ENCODE measurements around the gene LOXL3. TPM values are rescaled to one million over a fixed set of nuclear protein-coding genes. Genes with fewer than 3 reads are reported as not detected.

Gene LOXL3
- total and polyA plus RNA-seq, 7 donors, result 0.62 to 2.3 (median 0.99) TPM

DNA sequence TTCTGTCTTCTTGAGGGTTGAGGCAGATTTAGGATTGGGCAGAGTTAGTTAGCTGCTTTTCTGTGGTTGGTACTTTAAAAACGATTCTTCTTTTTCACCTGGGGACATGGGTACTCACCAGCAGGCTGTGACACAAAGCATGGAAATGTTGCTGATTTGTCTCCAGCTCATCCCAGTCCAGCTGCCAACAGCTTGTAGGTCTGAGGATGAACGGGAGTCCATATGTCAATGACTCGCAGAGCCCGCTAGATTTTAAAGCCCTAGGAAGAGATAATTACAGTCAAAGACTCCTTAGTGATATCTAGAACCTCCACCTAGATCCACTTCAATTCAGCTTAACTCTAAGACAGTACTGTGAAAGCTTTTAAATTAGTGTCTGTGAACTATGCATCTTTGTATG lies 21.6 kb upstream of the LOXL3 start:
- WGBS, 3 donors, result 75 to 82% (median 80%) methylated on average over 4 of the region's 4 CpGs
- Histone ChIP-seq H3K36me3 (ENCODE audit: insufficient read depth in 1 of 2, low read depth in 1 of 2) (no peaks in the 10 kb centered on the region), H3K27me3 (ENCODE audit: insufficient read depth in 3 of 3, low read length in 2 of 3) (peaks cover 0 to 8% (median 0%) of the 10 kb centered on the region in 3 donors), H3K9me3 (no peaks in the 10 kb centered on the region), H3K4me3 (no peak overlapping the region), H3K27ac (no peak overlapping the region), H3K4me1 (no peaks in the 10 kb centered on the region)
- TF ChIP-seq, protein P1, sequence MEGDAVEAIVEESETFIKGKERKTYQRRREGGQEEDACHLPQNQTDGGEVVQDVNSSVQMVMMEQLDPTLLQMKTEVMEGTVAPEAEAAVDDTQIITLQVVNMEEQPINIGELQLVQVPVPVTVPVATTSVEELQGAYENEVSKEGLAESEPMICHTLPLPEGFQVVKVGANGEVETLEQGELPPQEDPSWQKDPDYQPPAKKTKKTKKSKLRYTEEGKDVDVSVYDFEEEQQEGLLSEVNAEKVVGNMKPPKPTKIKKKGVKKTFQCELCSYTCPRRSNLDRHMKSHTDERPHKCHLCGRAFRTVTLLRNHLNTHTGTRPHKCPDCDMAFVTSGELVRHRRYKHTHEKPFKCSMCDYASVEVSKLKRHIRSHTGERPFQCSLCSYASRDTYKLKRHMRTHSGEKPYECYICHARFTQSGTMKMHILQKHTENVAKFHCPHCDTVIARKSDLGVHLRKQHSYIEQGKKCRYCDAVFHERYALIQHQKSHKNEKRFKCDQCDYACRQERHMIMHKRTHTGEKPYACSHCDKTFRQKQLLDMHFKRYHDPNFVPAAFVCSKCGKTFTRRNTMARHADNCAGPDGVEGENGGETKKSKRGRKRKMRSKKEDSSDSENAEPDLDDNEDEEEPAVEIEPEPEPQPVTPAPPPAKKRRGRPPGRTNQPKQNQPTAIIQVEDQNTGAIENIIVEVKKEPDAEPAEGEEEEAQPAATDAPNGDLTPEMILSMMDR (IDR thresholded peaks at IDR 0.05), result no peak
- intact Hi-C loops (cut with DNase I), result no loop called here
- ATAC-seq (no peak), DNase-seq (no peak)

DNA sequence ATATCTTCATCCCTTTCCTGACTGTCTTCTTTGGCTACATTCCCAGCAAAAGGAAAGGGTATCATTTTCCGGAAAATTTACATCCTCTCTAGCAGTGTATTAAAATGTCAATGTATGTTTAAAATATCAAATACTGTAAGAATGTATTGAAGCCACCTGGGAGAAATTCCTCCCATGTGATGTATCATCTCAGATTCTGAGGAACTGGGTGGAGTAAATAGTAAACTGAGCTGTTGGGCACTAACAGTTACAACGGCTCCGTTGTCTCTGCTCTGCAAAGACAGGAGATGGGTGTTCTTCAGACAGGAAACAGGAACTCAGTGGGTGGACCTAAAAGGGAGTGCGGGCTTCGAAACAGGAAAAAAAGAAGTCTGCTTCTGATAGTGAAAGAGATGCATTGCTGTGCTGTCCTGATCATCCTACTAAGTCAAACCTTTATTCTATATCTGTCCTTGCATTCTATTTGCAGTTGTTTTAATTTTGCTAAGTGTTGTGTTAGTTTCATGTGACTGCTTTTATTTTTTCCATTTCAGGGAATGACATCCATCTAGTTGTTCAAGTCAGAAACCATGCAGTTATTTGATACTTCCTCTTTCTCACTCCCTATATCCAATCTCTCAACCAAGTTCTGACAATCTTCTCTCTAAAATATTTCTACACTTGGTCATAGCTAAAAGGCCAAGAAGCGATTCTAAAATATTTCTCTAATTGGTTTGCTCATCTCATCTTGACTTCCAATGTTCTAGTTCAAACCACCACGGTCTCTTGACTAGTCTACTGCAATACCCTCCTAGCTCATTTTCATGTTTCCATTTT lies 20.2 kb upstream of the LOXL3 start:
- H3K36me3 ChIP-seq (ENCODE audit: insufficient read depth in 1 of 2, low read depth in 1 of 2), result no peaks in the 10 kb centered on the region
- DNase-seq (no peak), ATAC-seq (no peak)
- H3K9me3 ChIP-seq, result no peaks in the 10 kb centered on the region
- WGBS, 3 donors, result 45 to 47% (median 45%) methylated on average over 7 of the region's 7 CpGs
- no peak overlapping the region for H3K4me3 ChIP-seq
- H3K27me3 ChIP-seq (ENCODE audit: insufficient read depth in 3 of 3, low read length in 2 of 3), result peaks cover 0 to 8% (median 2%) of the 10 kb centered on the region in 3 donors
- no peaks in the 10 kb centered on the region for H3K4me1 ChIP-seq
- intact Hi-C loops (cut with DNase I), result no loop called here
- H3K27ac ChIP-seq, result no peak overlapping the region
- TF ChIP-seq, protein P1 (IDR thresholded peaks at IDR 0.05), result no peak

DNA sequence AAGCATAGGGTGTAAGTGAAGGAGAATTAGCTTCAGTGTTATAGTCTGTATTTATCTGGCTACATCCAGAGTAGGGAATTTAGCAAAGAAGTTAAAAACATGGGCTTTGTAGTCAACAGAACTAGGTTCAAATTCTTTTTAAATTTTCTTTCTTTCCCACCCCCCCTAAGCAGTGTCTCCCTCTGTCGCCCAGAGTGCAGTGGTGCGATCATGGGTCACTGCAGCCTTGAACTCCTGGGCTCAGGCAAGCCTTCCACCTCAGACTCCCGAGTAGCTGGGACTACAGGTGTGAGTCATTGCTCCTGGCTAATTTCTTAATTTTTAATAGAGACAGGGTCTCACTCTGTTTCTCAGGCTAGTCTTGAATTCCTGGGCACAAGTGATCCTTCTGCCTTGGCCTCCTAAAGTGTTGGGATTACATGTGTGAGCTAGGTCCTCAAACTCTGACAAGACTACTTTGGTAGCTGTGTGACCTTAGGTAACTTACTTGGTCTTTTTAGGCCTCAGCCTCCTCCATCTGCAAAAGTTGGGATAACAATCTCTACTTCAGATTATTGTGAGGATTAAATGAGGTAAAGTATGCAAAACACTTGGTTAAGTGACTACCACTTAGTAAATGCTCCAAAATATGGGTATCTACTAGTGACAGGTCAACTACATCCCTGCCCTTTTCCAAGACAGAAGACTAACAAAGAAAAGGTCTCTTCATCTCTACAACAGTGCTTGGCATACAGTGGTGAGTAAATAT lies 18.6 kb upstream of the LOXL3 start:
- Histone ChIP-seq H3K27me3 (ENCODE audit: insufficient read depth in 3 of 3, low read length in 2 of 3) (peaks cover 0 to 8% (median 2%) of the 10 kb centered on the region in 3 donors), H3K4me1 (no peaks in the 10 kb centered on the region), H3K36me3 (ENCODE audit: insufficient read depth in 1 of 2, low read depth in 1 of 2) (no peaks in the 10 kb centered on the region), H3K9me3 (no peaks in the 10 kb centered on the region), H3K27ac (no peak overlapping the region), H3K4me3 (no peak overlapping the region)
- TF ChIP-seq, protein P1 (IDR thresholded peaks at IDR 0.05), result no peak
- DNase-seq (no peak), ATAC-seq (no peak)
- 76 to 83% (median 78%) methylated on average over 3 of the region's 3 CpGs for WGBS, 3 donors
- intact Hi-C loops (cut with DNase I), result no loop called here

DNA sequence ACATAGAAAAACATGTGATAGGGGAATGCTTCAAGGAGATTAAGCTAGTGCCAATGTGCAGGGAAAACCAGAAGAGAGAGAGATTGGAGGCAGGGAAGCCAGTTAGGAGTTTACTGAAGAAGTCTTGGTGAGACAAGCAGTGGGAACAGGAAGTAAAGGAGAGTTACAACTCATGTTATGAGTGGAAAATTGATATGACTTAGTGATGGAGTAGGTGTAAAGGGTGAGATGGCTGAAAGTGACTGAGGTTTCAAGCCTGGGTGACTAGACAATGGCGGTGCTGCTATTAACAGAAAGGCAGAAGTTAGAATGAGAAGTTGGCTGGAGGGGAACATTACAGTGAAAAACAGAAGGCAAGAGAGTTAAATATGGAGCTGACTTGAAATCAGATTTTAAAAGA lies 17.3 kb upstream of the LOXL3 start:
- 72 to 84% (median 78%) methylated on average over 1 of the region's 1 CpG for WGBS, 3 donors
- intact Hi-C loops (cut with DNase I), result no loop called here

More for the DNA sequence above, 17.3 kb upstream of the LOXL3 start:
- H3K4me3 ChIP-seq, result no peak overlapping the region
- no peak for DNase-seq
- no peaks in the 10 kb centered on the region for H3K4me1 ChIP-seq
- H3K36me3 ChIP-seq (ENCODE audit: insufficient read depth in 1 of 2, low read depth in 1 of 2), result no peaks in the 10 kb centered on the region
- peaks cover 0 to 8% (median 2%) of the 10 kb centered on the region in 3 donors for H3K27me3 ChIP-seq (ENCODE audit: insufficient read depth in 3 of 3, low read length in 2 of 3)
- TF ChIP-seq, protein P1 (IDR thresholded peaks at IDR 0.05), result no peak
- H3K9me3 ChIP-seq, result no peaks in the 10 kb centered on the region
- no peak overlapping the region for H3K27ac ChIP-seq
- no peak for ATAC-seq
